ENCODE data around the gene SPRING1. TPM values are rescaled to one million over a fixed set of nuclear protein-coding genes. Genes with fewer than 3 reads are reported as not detected.
A peak's percentile ranks its signal among the peaks of the same experiment; 100 is the strongest.
"Not testable (repeated sequence)": the region's sequence is repeated elsewhere in the genome, so short reads cannot be mapped to it uniquely, and the experiment has no call there.

The SPRING1 gene
- total RNA-seq, 2 donors from 2014 or later: 10.7 to 15.8 TPM

DNA sequence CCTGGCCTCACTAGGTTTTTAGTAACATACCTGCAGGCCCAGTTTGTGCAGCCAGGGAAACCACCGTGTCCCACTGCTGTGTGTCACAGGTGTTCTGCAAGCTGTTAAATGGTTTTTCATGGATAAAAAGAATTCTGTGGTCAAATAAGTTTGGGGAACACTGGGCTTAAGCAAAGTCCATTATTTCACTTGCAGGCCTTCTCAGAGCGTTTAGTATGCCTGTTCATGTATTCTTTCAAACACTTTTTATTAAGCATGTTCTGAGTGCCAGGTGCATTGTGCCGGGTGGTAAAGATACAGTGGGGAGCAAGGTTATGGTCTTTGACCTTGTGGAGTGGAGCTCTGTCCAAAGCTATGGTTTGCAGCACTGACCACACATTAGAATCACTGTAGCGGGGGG is 7.7 kb upstream of the SPRING1 start:
- no peak for ATAC-seq
- DNase-seq: no peak
- intact Hi-C loops (cut with DNase I): no loop called here

DNA sequence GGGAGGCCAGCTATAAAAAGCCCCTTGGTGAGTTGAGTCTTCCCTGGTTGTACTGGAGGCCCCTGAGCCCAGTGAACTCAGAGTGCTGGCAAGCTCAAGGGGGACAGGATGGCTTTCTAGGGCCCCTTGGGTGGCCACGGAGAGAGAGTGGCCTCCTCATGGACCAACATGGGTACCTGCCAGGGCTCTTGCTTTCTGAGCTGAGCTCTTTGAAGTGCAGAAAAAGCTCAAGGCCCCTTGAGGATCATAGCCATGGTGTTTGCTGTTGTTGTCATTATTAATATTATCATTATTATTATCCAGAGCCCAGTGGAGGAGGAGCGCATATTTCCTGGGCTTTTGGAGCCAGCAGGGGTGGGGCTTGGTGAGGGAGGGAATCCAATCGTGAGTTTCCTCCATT is 6.9 kb upstream of the SPRING1 start:
- intact Hi-C loops (cut with DNase I): no loop called here
- no peak for ATAC-seq
- DNase-seq: no peak

DNA sequence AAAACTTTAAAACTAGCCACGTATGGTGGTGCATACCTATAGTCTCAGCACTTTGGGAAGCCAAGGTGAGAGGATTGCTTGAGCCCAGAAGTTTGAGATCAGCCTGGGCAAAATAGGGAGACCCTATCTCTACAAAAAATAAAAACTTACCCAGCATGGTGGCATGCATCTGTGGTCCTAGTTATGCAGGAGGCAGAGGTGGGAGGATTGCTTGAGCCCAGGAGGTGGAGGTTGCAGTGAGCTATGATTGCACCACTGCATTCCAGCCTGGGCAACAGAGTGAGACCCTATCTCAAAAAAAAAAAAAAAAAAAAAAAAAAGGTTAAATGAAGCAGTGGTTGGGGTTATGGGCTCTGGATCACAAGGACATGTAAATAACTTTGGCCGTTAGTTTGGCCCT is 4.9 kb upstream of the SPRING1 start:
- ATAC-seq; DNase-seq; intact Hi-C loops (cut with DNase I): not testable (repeated sequence)

DNA sequence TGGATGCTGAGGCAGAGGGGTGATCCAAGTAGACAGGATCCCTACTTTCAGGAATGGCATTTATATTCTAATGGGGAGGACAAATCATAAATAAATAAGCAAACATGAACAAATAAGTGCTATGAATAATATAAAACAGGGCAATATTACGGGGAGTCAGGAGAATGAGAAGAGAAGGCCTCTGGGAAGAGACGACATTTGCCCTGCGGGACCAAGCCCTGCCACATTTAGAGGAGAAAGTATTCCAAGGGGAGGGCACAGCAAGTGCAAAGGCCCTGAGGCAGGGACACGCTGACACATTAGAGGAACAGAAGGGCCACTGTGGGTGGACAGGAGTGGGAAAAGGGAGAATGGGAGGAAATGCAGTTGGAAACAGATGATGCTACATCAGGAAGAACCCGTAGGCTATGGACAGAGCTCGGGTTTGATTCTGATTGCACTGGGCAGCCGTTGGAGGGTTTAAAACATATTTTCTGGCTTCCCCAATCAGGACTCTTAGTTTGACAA is 1.6 kb upstream of the SPRING1 start:
- no peak for DNase-seq
- intact Hi-C loops (cut with DNase I): loop anchor here in 1 of 2 donors (2.0 kb wide), 1 partner anchor 79 kb away; no protein-coding TSS in a partner anchor

DNA sequence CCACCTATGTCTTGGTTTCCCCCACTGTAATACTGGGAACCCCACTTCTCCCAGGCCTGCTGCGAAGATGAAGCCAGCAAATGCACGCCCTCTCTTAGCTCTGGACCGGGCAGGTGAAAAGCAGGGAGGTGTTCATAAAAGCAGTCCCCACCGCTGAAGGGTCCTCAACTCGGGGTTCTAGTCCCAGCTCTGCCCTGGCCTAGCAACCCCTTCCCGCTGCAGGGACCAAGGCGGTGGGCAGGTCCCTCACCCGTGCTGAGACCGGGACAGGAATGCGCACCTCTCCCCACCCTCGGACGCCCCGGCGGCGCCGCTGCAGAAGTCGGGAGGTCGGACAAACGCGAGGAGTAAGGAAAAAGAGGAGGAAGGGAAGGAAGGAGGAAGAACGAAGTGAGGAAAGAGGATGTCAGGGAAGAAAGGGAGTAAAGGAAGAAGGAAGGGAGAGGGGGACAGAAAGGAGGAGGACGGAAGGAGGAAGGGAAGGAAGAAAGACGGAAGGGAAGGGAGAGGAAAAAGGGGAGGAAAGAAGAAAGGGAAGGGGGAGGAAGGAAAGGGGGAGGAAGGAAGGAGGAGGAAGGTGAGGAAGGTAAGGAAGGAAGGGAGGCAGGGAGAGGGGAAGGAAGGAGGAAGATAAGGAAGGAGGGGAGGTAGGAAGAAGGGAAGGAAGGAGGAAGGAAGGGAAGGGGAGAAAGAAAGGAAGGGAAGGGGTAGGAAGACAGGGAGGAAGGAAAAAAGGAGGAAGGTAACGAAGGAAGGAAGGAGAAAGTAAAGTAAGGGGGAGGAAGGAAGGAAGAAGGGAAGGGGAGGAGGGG is 701 bp downstream of the SPRING1 start:
- DNase-seq (no peak), ATAC-seq (no peak)
- intact Hi-C loops (cut with DNase I): no loop called here

More for the DNA sequence above, 1.6 kb upstream of the SPRING1 start:
- ATAC-seq: no peak

DNA sequence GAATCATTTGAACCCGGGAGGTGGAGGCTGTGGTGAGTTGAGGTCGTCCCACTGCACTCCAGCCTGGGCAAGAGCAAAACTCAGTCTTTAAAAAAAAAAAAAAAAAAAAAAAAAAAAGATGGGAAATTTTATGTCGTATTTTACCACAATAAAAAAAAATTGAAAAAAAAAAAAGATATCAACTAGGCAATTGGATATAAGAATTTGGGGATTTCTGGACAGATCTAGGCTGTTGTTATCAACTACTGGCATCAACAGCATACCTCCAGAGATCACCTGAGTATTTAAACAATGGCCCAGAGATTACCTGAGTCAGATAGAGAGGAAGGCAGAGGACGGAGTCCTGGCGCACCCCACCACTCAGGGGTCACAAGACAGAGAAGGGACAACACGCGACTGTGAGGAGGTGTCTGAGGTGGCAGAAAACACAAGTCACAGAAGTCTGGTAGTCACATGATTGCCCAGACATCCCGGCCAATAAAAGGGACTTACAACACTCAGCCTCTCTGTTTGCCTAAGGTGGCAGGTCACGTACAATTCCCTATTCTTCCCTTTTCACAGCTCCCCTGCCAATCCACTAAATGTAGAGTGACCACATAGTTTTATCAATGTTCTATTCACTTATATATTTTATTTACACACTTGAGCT is 1.8 kb downstream of the SPRING1 start:
- DNase-seq: no peak
- intact Hi-C loops (cut with DNase I): no loop called here
- no peak for ATAC-seq

DNA sequence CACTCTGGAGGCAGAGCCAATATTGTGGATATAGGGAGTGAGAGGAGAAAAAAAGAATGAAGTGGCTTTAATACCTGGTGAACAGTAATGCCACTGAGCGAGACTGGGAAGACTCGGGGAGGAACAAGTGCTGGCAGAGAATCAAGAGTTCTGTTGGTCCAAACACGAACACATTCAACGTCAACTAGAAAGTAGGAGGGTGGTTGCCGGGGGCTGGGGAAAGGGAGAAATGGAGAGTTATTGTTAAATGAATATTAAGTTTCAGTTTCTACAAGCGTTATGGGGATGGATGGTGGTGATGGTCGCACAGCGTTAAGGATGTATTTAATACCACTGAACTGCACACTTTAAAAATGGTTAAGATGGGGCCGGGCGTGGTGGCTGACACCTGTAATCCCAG is 2.8 kb downstream of the SPRING1 start:
- DNase-seq: no peak
- ATAC-seq: no peak
- intact Hi-C loops (cut with DNase I): no loop called here

DNA sequence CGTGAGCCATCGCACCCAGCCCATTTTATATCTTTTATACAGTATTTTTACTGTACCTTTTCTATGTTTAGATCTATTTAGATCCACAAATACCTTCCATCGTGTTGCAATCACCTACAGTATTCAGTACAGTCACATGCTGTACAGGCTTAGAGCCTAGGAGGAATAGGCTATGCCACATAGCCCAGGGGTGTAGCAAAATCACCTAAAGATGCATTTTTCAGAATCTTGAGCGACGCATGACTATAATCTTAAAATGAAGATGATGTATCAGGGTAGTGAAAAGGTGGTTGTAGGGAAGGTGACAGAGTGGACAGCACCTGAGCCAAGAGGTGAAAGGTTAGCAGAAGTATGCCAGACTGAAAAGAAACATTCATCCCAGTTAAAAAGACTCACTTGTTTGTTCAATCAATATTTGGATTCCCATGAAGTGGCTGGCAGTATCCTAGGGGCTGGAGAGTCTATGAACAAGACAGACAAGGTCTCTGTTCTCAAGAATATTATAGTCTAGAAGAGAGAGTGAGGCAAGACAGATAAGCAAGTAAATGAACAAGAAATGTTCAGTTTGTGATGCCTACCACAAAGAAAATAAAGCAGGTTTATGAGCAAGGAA is 3.6 kb downstream of the SPRING1 start:
- ATAC-seq (no peak), DNase-seq (no peak)
- intact Hi-C loops (cut with DNase I): no loop called here

DNA sequence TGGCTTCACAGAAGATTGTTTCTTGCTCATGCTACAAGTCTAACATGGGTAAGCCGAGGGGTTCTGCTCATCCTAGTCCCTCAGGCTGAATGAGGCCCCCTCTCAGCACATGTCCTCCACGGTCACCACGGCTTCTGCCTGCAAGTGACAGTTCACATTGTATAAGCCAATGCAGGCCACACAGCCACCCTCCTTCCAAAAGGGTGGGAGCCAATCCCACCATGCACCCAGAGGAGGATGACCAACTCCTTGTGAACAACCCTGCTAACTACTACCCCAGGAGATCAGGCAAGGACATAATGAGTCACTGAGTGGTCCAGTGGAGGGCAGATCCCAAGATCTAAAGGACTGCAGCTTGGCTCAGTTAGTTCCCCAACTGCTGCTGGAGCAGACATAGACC is 6.1 kb downstream of the SPRING1 start:
- ATAC-seq: no peak
- intact Hi-C loops (cut with DNase I): no loop called here
- DNase-seq: no peak

DNA sequence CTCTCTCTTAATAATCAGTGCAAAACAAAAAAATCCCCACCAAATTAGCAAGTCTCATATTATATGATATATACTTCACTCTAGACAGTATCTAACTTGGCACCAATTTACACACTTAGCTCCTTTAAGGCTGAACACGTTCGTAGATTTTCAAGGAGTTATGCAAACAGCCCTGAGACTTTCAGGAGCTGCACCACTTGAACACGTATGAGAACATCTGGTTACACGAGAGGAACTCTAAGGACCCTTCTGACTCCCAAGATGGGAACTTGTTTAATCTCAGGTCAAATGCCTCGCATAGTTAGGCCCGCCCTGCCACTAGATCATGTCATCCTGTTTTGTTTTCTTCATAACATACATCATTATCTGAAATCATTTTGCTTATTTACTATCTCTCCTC is 10.0 kb downstream of the SPRING1 start:
- ATAC-seq: no peak
- intact Hi-C loops (cut with DNase I): no loop called here
- no peak for DNase-seq

DNA sequence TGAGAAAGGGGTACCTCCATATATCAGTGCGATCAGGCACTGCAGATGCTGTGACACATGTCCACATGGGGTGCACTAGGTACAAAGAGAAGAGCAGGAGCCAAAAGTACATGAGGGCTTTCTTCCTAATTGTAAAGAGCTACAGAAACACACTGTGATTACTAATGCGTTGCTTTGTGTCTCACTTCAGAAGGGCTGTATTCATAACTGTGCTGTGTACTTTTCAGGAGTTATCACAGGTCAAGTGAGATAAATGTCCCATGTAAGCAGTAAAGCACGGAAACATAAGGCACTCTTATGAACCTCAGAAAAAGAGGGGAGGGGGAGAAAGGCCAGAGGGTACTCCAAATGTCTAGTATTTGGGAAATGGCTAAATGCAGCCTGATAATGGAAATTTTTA is 10.6 kb downstream of the SPRING1 start:
- intact Hi-C loops (cut with DNase I): no loop called here
- no peak for ATAC-seq
- DNase-seq: no peak

DNA sequence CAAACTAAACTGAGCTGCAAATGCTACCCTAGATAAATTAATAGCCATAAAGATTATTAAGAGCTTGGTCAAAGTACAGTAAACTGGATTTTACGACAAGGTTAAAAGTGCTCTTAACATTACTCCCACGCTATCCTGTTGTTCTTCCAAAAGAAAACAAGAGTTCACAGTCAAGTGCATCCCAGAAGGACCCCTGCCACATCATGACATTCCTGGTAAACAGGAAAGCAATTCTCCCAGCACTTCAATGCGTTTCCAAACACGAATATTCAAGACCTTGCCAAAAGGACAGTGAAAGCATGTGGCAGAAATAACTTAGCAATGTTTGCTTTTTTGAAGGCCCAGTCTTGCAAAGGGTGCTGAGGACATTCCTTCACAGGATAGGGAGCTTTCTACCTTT is 11.2 kb downstream of the SPRING1 start:
- peak in 1 of 2 donors; percentile 27 for ATAC-seq
- DNase-seq: no peak
- intact Hi-C loops (cut with DNase I): no loop called here

DNA sequence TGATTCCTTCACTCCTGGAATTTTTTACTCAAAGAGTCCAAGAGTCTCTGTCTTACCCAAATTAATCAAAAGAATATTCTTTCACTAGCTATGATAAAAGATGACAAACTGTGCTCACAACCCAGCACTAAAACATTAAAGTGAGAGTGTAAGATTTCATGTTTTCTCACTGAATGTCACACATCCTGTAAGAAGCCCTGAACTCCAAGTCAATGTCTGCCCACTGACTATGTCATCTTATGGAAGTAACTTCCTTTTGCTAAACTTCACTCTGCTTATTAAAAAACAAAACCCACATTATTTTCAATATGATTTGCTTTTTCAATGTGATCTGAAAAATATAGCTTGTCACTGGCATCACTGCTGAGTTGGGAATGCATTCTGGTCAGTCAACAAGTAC is 15.6 kb downstream of the SPRING1 start:
- no peak for DNase-seq
- intact Hi-C loops (cut with DNase I): no loop called here
- no peak for ATAC-seq

DNA sequence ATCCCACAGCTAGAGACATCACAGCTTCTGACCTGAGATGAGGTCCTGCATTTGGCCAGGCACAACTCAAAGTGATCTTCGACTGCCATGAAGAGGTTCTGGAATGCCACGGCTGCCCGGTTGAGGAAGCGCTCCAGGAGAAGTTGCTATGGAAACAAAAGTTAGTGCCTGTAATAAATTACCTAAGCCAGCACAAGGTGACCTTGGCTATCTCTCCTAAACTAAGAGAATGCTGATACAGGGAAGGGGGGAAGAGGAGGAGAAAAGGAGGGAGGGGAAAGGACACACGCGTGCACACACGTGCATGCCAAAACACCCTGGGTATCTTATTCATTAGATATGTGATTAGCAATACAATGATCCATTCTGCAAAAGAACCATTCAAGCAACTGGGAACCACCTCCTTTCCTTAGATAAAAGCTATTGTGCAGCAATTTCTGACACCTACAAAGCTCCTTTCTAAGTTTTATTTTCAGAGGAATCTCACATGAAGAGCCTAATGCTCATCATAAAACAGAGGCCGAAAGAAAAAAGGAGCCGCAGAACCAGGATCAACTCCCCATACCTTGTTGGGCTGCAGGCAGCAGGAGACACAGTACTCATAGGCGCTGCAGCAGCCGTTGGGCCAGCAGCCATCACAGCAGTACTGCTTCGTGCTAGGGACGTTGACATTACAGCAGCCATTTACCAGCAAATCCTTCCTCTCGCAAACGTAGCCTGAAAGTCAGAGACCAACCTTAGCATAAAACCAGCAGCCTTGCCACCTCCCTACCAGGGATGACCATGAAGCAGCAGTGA is 17.9 kb downstream of the SPRING1 start:
- DNase-seq (no peak), ATAC-seq (no peak)
- intact Hi-C loops (cut with DNase I): loop anchor here in 1 of 2 donors (10.0 kb wide), 1 partner anchor 725 kb away; no protein-coding TSS in a partner anchor

DNA sequence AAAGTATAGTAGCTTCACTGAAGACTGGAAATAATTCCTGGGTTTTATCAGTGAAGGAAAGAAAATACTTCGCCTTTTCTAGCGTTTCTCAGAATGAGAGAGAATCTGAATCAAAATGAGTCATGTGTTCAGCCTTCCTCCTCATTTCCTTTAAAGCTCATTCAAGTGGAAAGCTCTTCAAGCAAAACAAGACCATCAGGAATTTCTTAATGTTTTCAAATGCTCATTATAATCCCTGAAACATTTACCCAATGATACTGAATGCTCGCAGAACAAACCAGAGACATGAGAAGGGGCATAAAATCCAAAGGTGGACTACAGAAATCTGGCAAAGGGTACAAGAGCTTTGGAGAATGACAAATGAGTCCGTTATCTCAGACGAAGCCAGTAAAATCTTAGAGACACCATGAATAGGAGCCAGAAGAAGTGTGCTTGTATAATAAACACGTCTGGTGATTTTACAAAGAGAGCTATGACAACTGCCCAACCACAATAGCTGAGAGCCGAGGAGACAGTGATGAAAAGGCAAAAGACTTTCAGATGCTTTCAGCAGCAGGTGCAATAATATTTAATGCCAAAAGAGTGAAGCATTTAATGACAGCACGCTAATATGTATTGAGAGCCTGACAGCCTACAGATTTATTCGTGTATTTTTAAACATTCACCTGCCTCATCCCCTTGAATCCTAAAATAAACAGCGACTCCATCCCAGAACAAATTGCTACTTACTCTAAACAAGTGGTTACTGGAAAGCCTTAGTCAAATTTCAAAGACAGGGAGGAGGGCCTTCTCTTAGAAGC is 19.0 kb downstream of the SPRING1 start:
- ATAC-seq (peak in 1 of 2 donors; percentile 28), DNase-seq (no peak)
- intact Hi-C loops (cut with DNase I): loop anchor here in 1 of 2 donors (10.0 kb wide), 1 partner anchor 724 kb away; no protein-coding TSS in a partner anchor

DNA sequence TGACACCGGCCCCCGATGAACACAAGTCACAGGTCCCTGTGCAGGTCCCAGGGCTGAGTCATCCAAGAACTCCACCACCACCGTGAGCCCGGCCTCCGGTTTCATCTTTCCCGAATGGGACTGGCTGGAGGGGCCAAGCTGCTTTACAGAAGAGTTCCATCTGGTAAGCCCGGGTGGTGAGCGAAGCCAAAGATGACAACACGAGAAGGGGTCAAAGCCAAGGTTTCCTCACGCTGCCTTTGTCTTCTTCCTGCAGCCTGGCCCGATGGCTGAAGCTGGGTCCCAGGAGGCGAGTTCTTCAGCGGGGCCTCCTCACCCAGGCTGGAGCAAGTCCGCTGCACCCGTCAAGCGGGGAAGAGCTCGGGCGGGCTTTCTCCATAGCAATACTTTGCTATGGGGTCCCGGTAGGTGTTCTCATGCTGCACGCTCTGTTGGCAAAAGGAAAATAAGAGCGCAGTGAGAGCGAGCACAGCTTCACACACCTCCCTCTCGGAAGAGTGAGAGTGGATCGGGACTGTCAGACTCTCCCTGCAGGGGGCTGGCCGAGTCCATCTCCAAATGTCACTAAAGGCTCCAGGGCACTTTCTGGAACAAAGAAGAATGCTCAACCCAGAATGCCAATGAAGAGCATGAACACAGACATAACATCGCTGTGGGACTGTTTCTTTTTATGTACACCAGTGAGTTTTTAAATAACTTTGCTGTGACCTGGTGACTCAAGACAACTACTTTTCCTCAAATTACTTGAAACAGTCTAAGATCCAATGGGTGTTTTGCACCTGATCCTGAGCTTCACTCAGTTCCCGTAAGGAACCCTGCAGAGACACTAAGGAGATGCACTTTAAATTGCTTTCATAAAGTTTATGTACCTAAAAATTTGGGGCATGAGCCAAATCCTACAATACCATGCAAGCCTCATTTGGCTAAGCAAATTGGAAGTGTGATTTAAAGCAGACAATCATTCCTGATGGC is 20.1 kb downstream of the SPRING1 start:
- ATAC-seq (peak; percentile 74 to 85), DNase-seq (peak; percentile 75)
- intact Hi-C loops (cut with DNase I): loop anchor here in 1 of 2 donors (10.0 kb wide), 1 partner anchor 723 kb away; no protein-coding TSS in a partner anchor

DNA sequence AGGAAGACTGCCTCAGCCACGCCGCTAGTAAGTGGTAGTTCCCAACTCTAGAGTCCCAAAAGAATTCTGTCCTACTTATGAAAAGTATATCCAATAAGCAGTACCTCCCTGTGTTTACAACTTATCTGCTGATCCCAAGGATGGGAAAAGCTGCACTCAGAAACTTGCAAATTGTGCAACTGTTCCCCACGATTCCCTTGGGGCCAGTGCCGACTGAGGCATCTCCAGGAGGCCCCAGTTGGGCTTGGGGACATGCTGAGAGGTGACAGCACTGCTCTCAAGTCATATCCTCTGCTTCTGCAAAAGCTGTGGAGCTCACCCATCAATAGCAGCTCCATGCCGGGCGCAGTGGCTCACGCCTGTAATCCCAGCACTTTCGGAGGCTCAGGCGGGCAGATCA is 23.7 kb downstream of the SPRING1 start:
- no peak for ATAC-seq
- DNase-seq: no peak
- intact Hi-C loops (cut with DNase I): loop anchor here in 1 of 2 donors (10.0 kb wide), 1 partner anchor 719 kb away; no protein-coding TSS in a partner anchor

Data from left cardiac atrium (tissue), 4 donors.